Prostate gland (tissue), 2 donors: ENCODE measurements around the gene CDR2L. TPM values are rescaled to one million over a fixed set of nuclear protein-coding genes. Genes with fewer than 3 reads are reported as not detected.

Source experiments
- DNase-seq: peaks from one replicate; pipeline ENCODE4 v3.0.0-alpha.2; 2019; ENCODE audit warnings: low spot score
- H3K27ac ChIP-seq, 2 donors: fragments of 200-600 bp; sonication (generic); 2 replicates each; pipeline ENCODE4 v1.5.1; 2017 to 2019
- H3K27me3 ChIP-seq: fragments of 200-600 bp; sonication (generic); replicated peaks from 2 replicates; pipeline ENCODE4 v1.5.1; 2019; ENCODE audit not compliant: insufficient read depth
- H3K36me3 ChIP-seq, 2 donors: fragments of 200-600 bp; sonication (generic); 1 replicate in 1 of 2; 2 replicates in 1 of 2; pipeline versions ENCODE4 v1.5.1 to v1.8.1; 2017 to 2019
- H3K4me1 ChIP-seq: fragments of 200-600 bp; sonication (generic); replicated peaks from 2 replicates; pipeline ENCODE4 v1.5.1; 2019
- H3K4me3 ChIP-seq, 2 donors: fragments of 200-600 bp; sonication (generic); 2 replicates each; pipeline ENCODE4 v1.5.1; 2017 to 2019
- H3K9me3 ChIP-seq: fragments of 200-600 bp; sonication (generic); 2 replicates; pipeline ENCODE4 v1.5.1; 2017
- CTCF ChIP-seq, 4 experiments: fragments of 200-600 bp in 2 of 4; fragments of 450-650 bp in 2 of 4; sonication (generic) in 2 of 4; IDR thresholded peaks; 1 replicate in 3 of 4; 2 replicates in 1 of 4; pipeline ENCODE4 v1.5.1; 2016 to 2019; ENCODE audit warnings: antibody characterized with exemption in 4 of 4, mild to moderate bottlenecking in 2 of 4, moderate library complexity in 2 of 4
- POLR2A ChIP-seq: fragments of 450-650 bp; IDR thresholded peaks from one replicate; pipeline ENCODE4 v1.6.1; 2016; ENCODE audit warnings: antibody characterized with exemption, mild to moderate bottlenecking
- POLR2AphosphoS5 ChIP-seq: sonication (generic); formaldehyde crosslinking; IDR thresholded peaks from one replicate; pipeline ENCODE4 v1.6.1; 2017; ENCODE audit warnings: antibody characterized with exemption
- WGBS: methylation state at CpG from one replicate; pipeline ENCODE4 v1.1.5; 2018; 5-methylcytosine and 5-hydroxymethylcytosine counted together
- intact Hi-C: fragments of 100-400 bp; cut with DNase I; formaldehyde crosslinking; loops from one replicate; pipeline ENCODE4 v1.14.2; 2022
- small RNA-seq, 2 donors: library from RNA; depleted of rRNA; stranded (forward); fragments of <200 nt; gene quantifications; one replicate each; pipeline ENCODE3, GENCODE V24; 2016
- total RNA-seq, 2 donors: library from RNA; depleted of rRNA; stranded (reverse); fragments of >200 nt; gene quantifications; one replicate each; pipeline ENCODE4 v1.1.0, GENCODE V29; 2016

CDR2L gene
- total RNA-seq, 2 donors from 2014 or later: 13.7 to 34.9 TPM

GRCh38 chr17:75048249-75048878 lies 60.9 kb downstream of the CDR2L start:
- no peak for DNase-seq
- no peak for TF ChIP-seq CTCF (IDR thresholded peaks at IDR 0.05)
- TF ChIP-seq POLR2A: no peak
- TF ChIP-seq POLR2AphosphoS5: peak; percentile 28
- H3K4me3 ChIP-seq: peak overlapping the region; percentile 74 to 81
- peak overlapping the region in 1 of 2 donors; percentile 77 for H3K27ac ChIP-seq
- H3K4me1 ChIP-seq: no peaks in the 10 kb centered on the region
- intact Hi-C loops: no loop called here
- H3K36me3 ChIP-seq: peaks cover 0 to 3% of the 10 kb centered on the region in 2 donors
- H3K27me3 ChIP-seq: no peaks in the 10 kb centered on the region
- 23% methylated on average over 5 of the region's 5 CpGs for WGBS
- no peaks in the 10 kb centered on the region for H3K9me3 ChIP-seq

GRCh38 chr17:75049057-75049456 lies 61.6 kb downstream of the CDR2L start:
- Histone ChIP-seq H3K27me3 (no peaks in the 10 kb centered on the region), H3K9me3 (no peaks in the 10 kb centered on the region), H3K4me3 (no peak overlapping the region), H3K36me3 (peaks cover 0 to 3% of the 10 kb centered on the region in 2 donors), H3K4me1 (no peaks in the 10 kb centered on the region), H3K27ac (peak overlapping the region in 1 of 2 donors; percentile 77)
- DNase-seq: no peak
- intact Hi-C loops: no loop called here
- no peak for TF ChIP-seq POLR2A
- no peak for TF ChIP-seq POLR2AphosphoS5
- TF ChIP-seq CTCF (IDR thresholded peaks at IDR 0.05): no peak
- 59% methylated on average over 5 of the region's 5 CpGs for WGBS

GRCh38 chr17:75049706-75050105 lies 62.3 kb downstream of the CDR2L start:
- TF ChIP-seq POLR2A (no peak), POLR2AphosphoS5 (no peak), CTCF (IDR thresholded peaks at IDR 0.05) (no peak)

GRCh38 chr17:75051941-75052340 lies 64.5 kb downstream of the CDR2L start:
- no peaks in the 10 kb centered on the region for H3K4me1 ChIP-seq
- no peak for DNase-seq
- H3K27me3 ChIP-seq: no peaks in the 10 kb centered on the region
- 77% methylated on average over 2 of the region's 2 CpGs for WGBS
- no peak overlapping the region for H3K27ac ChIP-seq
- H3K36me3 ChIP-seq: peaks cover 0 to 3% of the 10 kb centered on the region in 2 donors
- H3K9me3 ChIP-seq: no peaks in the 10 kb centered on the region
- no peak overlapping the region for H3K4me3 ChIP-seq
- TF ChIP-seq CTCF (IDR thresholded peaks at IDR 0.05) (no peak), POLR2A (no peak), POLR2AphosphoS5 (no peak)
- intact Hi-C loops: no loop called here

More at GRCh38 chr17:75049706-75050105, 62.3 kb downstream of the CDR2L start:
- Histone ChIP-seq H3K4me3 (no peak overlapping the region), H3K4me1 (no peaks in the 10 kb centered on the region), H3K9me3 (no peaks in the 10 kb centered on the region), H3K36me3 (peaks cover 0 to 3% of the 10 kb centered on the region in 2 donors), H3K27me3 (no peaks in the 10 kb centered on the region), H3K27ac (no peak overlapping the region)
- intact Hi-C loops: no loop called here
- no peak for DNase-seq

Small RNAs within 50 kb of the gene (small RNA-seq; reads per million reads assigned to genes)
- gene RN7SL573P: 0 reads per million in 2 donors
- gene RNU6-362P: 0 reads per million in 2 donors

Other genes with a start within 250 kb of the CDR2L start
- 100 to 1,000 TPM in 1 of 2 donors, 10 to 100 TPM in 1; 84.1 to 133 TPM for gene NHERF1, start 239.0 kb upstream of the CDR2L start, total RNA-seq
- gene NAT9, start 211.3 kb upstream of the CDR2L start, total RNA-seq: 10 to 100 TPM; 29.6 to 49.3 TPM
- gene GRIN2C, start 127.7 kb upstream of the CDR2L start, total RNA-seq: 1 to 10 TPM in 1 of 2 donors, not detected in 1; 3.6 TPM
- gene FDXR, start 114.6 kb upstream of the CDR2L start, total RNA-seq: 100 to 1,000 TPM in 1 of 2 donors, 10 to 100 TPM in 1; 24.6 to 182 TPM
- gene FADS6, start 94.0 kb upstream of the CDR2L start, total RNA-seq: not detected
- gene USH1G, start 64.4 kb upstream of the CDR2L start, total RNA-seq: 1 to 10 TPM in 1 of 2 donors, not detected in 1; 1.1 TPM
- under 1 TPM in 1 of 2 donors, not detected in 1; 0.85 TPM for gene OTOP2, start 63.4 kb upstream of the CDR2L start, total RNA-seq
- gene OTOP3, start 51.7 kb upstream of the CDR2L start, total RNA-seq: not detected
- 100 to 1,000 TPM in 1 of 2 donors, 10 to 100 TPM in 1; 87.1 to 101 TPM for gene HID1, start 14.9 kb upstream of the CDR2L start, total RNA-seq
- gene MRPL58, start 25.0 kb downstream of the CDR2L start, total RNA-seq: 10 to 100 TPM; 28.4 to 73.8 TPM
- 100 to 1,000 TPM; 116 to 201 TPM for gene ATP5PD, start 59.3 kb downstream of the CDR2L start, total RNA-seq
- 100 to 1,000 TPM in 1 of 2 donors, 10 to 100 TPM in 1; 24.4 to 104 TPM for gene KCTD2, start 59.6 kb downstream of the CDR2L start, total RNA-seq
- 10 to 100 TPM; 65.0 to 66.4 TPM for gene SLC16A5, start 100.3 kb downstream of the CDR2L start, total RNA-seq
- 10 to 100 TPM; 13.6 to 15.1 TPM for gene ARMC7, start 122.3 kb downstream of the CDR2L start, total RNA-seq
- 100 to 1,000 TPM; 120 to 166 TPM for gene NT5C, start 144.1 kb downstream of the CDR2L start, total RNA-seq
- 100 to 1,000 TPM in 1 of 2 donors, 10 to 100 TPM in 1; 97.9 to 132 TPM for gene JPT1, start 166.9 kb downstream of the CDR2L start, total RNA-seq
- gene SUMO2, start 195.3 kb downstream of the CDR2L start, total RNA-seq: 10 to 100 TPM; 79.7 to 97.2 TPM
- gene NUP85, start 218.0 kb downstream of the CDR2L start, total RNA-seq: 10 to 100 TPM; 41.0 to 46.7 TPM